HepG2 (cell line): ENCODE results near the gene PDE4D.

Experiments used
- CCDC6 ChIP-seq: sonication (generic); formaldehyde crosslinking; IDR thresholded peaks from 2 replicates; pipeline ENCODE4 v1.8.1; 2022; ENCODE audit warnings: mild to moderate bottlenecking, missing genetic modification reagents, moderate library complexity
- DNMT1 ChIP-seq: sonication (generic); formaldehyde crosslinking; IDR thresholded peaks from 2 replicates; pipeline ENCODE4 v1.5.1; 2020; ENCODE audit warnings: mild to moderate bottlenecking, missing genetic modification reagents
- EZH2 ChIP-seq: conservative IDR thresholded peaks from 2 replicates; pipeline ENCODE4 v1.6.1; 2012; ENCODE audit warnings: mild to moderate bottlenecking, low read depth, low read length, moderate library complexity
- KDM4B ChIP-seq: sonication (generic); formaldehyde crosslinking; IDR thresholded peaks from 2 replicates; pipeline ENCODE4 v1.4.0; 2020; ENCODE audit warnings: missing genetic modification reagents
- MYNN ChIP-seq: sonication (generic); formaldehyde crosslinking; IDR thresholded peaks from 2 replicates; pipeline ENCODE4 v1.4.0; 2020; ENCODE audit warnings: mild to moderate bottlenecking, low read depth, missing genetic modification reagents
- PATZ1 ChIP-seq: sonication (generic); formaldehyde crosslinking; IDR thresholded peaks from 2 replicates; pipeline ENCODE4 v1.4.0; 2020; ENCODE audit warnings: missing genetic modification reagents
- POLR2A ChIP-seq, 2 experiments: IDR thresholded peaks; 2 replicates each; pipeline ENCODE4 v1.6.1; 2011; ENCODE audit warnings: low read depth in 2 of 2, low read length in 2 of 2, mild to moderate bottlenecking in 1 of 2, moderate library complexity in 1 of 2; ENCODE audit not compliant: insufficient read depth in 1 of 2
- TCF12 ChIP-seq, 2 experiments: fragments of 450-650 bp in 1 of 2; sonication (generic) in 1 of 2; formaldehyde crosslinking in 1 of 2; IDR thresholded peaks; 2 replicates each; pipeline versions ENCODE4 v1.6.1 to v1.8.0; 2017 to 2022; ENCODE audit warnings: antibody characterized with exemption in 1 of 2, mild to moderate bottlenecking in 1 of 2, missing genetic modification reagents in 1 of 2, moderate library complexity in 1 of 2
- ZNF230 ChIP-seq: sonication (generic); formaldehyde crosslinking; IDR thresholded peaks from 2 replicates; pipeline ENCODE4 v1.4.0; 2020; ENCODE audit warnings: mild to moderate bottlenecking, missing genetic modification reagents
- ZNF512 ChIP-seq: sonication (generic); formaldehyde crosslinking; IDR thresholded peaks from 2 replicates; pipeline ENCODE4 v1.4.0; 2020; ENCODE audit warnings: mild to moderate bottlenecking, missing genetic modification reagents
- TF ChIP-seq, protein P1 (sequence below): IDR thresholded peaks from 2 replicates; pipeline ENCODE4 v1.6.1; 2016; ENCODE audit warnings: low read depth, missing genetic modification reagents, missing compliant biosample characterization

GRCh38 chr5:59786334-59786805, 107.2 kb downstream of the PDE4D start:
- TF ChIP-seq CCDC6 (CRISPR knock-in tag) (no peak), DNMT1 (CRISPR knock-in tag) (no peak), PATZ1 (CRISPR knock-in tag) (no peak), ZNF230 (CRISPR knock-in tag) (no peak), KDM4B (CRISPR knock-in tag) (no peak), EZH2 (no peak), MYNN (CRISPR knock-in tag) (no peak), TCF12 (IDR thresholded peaks at IDR 0.05) (no peak), TCF12 (CRISPR knock-in tag; IDR thresholded peaks at IDR 0.05) (no peak), POLR2A (IDR thresholded peaks at IDR 0.05; ENCODE audit: insufficient read depth in 1 of 2, low read depth in 2 of 2, low read length in 2 of 2) (no peak), ZNF512 (CRISPR knock-in tag) (no peak)
- TF ChIP-seq, protein P1, sequence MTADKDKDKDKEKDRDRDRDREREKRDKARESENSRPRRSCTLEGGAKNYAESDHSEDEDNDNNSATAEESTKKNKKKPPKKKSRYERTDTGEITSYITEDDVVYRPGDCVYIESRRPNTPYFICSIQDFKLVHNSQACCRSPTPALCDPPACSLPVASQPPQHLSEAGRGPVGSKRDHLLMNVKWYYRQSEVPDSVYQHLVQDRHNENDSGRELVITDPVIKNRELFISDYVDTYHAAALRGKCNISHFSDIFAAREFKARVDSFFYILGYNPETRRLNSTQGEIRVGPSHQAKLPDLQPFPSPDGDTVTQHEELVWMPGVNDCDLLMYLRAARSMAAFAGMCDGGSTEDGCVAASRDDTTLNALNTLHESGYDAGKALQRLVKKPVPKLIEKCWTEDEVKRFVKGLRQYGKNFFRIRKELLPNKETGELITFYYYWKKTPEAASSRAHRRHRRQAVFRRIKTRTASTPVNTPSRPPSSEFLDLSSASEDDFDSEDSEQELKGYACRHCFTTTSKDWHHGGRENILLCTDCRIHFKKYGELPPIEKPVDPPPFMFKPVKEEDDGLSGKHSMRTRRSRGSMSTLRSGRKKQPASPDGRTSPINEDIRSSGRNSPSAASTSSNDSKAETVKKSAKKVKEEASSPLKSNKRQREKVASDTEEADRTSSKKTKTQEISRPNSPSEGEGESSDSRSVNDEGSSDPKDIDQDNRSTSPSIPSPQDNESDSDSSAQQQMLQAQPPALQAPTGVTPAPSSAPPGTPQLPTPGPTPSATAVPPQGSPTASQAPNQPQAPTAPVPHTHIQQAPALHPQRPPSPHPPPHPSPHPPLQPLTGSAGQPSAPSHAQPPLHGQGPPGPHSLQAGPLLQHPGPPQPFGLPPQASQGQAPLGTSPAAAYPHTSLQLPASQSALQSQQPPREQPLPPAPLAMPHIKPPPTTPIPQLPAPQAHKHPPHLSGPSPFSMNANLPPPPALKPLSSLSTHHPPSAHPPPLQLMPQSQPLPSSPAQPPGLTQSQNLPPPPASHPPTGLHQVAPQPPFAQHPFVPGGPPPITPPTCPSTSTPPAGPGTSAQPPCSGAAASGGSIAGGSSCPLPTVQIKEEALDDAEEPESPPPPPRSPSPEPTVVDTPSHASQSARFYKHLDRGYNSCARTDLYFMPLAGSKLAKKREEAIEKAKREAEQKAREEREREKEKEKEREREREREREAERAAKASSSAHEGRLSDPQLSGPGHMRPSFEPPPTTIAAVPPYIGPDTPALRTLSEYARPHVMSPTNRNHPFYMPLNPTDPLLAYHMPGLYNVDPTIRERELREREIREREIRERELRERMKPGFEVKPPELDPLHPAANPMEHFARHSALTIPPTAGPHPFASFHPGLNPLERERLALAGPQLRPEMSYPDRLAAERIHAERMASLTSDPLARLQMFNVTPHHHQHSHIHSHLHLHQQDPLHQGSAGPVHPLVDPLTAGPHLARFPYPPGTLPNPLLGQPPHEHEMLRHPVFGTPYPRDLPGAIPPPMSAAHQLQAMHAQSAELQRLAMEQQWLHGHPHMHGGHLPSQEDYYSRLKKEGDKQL (CRISPR knock-in tag): no peak
